Thyroid gland (tissue), 4 donors: ENCODE data around the gene ADCY9. TPM values are rescaled to one million over a fixed set of nuclear protein-coding genes. Genes with fewer than 3 reads are reported as not detected.

Source experiments
- DNase-seq, 2 donors: peaks; one replicate each; pipeline ENCODE4 v3.0.0-alpha.2; 2019
- H3K27ac ChIP-seq, 3 donors: fragments of 200-600 bp; sonication (generic); 1 replicate in 2 of 3; 2 replicates in 1 of 3; pipeline ENCODE4 v1.5.1; 2016 to 2019; ENCODE audit warnings: mild to moderate bottlenecking in 1 of 3, moderate library complexity in 1 of 3
- H3K27me3 ChIP-seq: fragments of 200-600 bp; sonication (generic); one replicate; pipeline ENCODE4 v1.5.1; 2019
- H3K36me3 ChIP-seq, 2 donors: fragments of 200-600 bp; sonication (generic); one replicate each; pipeline ENCODE4 v1.5.1; 2016 to 2019
- H3K4me1 ChIP-seq, 2 donors: fragments of 200-600 bp; sonication (generic); one replicate each; pipeline ENCODE4 v1.5.1; 2017 to 2019
- H3K4me3 ChIP-seq, 3 donors: fragments of 200-600 bp; sonication (generic); replicated peaks in 1 of 3; 1 replicate in 2 of 3; 2 replicates in 1 of 3; pipeline ENCODE4 v1.5.1; 2016; ENCODE audit warnings: mild to moderate bottlenecking in 1 of 3
- H3K9me3 ChIP-seq: fragments of 200-600 bp; sonication (generic); one replicate; pipeline ENCODE4 v1.5.1; 2017
- POLR2A ChIP-seq, 2 donors: fragments of 450-650 bp; IDR thresholded peaks; one replicate each; pipeline ENCODE4 v1.6.1; 2017; ENCODE audit warnings: antibody characterized with exemption in 2 of 2, mild to moderate bottlenecking in 2 of 2, moderate library complexity in 1 of 2
- WGBS, 2 donors: methylation state at CpG; one replicate each; pipeline ENCODE4 v1.1.5; 2017; 5-methylcytosine and 5-hydroxymethylcytosine counted together
- intact Hi-C: fragments of 100-400 bp; cut with DNase I; formaldehyde crosslinking; loops from one replicate; pipeline ENCODE4 v1.15.1; 2023
- total RNA-seq, 4 donors: library from RNA; depleted of rRNA; stranded (reverse); fragments of >200 nt; gene quantifications; one replicate each; pipeline ENCODE4 v1.2.3, GENCODE V29; 2016
- TF ChIP-seq, protein P1 (sequence below), 6 experiments: fragments of 200-600 bp in 3 of 6; fragments of 450-650 bp in 3 of 6; sonication (generic) in 3 of 6; IDR thresholded peaks; one replicate each; pipeline ENCODE4 v1.5.1; 2016 to 2019; ENCODE audit warnings: antibody characterized with exemption in 6 of 6, mild to moderate bottlenecking in 2 of 6, inconsistent platforms in 1 of 6, moderate library complexity in 1 of 6

The ADCY9 gene
- total RNA-seq, 4 donors from 2014 or later = 61.4 to 123 (median 94.1) TPM

DNA sequence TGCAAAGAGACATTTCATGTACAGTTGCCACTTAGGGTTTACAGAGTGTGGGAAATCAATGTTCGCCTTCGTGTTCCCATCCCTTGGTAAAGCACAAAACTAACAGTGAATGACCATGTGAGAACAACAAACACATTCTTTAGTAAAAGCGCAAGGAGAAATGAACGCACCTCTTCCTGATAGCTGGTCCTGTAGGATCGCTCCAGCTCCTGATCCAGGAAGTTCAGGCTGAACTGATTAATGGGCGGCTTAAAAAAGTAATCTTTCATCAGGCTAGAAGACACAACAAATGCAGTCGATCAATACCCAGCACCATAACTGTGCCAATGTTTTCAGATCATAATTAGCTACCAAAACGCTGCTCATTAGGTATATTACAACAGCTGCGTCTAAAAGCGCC, 127.4 kb downstream of the ADCY9 start:
- peaks cover 3 to 4% of the 10 kb centered on the region in 2 donors for H3K36me3 ChIP-seq

DNA sequence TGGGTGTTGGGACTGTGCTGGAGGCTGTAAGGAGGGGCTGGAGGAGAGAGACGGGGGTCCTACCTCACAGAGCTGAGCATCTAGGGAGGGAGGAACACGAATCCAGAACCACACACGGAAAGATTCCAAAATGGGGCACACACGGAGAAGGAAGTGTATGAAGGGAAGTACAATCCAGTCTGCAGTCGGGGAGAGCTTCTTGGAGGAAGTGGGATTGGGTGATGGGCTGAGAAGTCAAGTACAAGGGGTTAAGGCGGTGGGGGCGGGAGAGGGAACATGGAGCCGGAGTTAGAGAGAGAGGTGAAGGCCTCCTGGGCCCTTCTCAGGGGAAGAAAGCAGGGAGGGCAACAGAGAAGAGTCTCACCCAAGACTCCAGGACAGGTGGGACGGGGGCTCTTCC, 128.2 kb downstream of the ADCY9 start:
- Histone ChIP-seq H3K36me3 (peaks cover 3 to 4% of the 10 kb centered on the region in 2 donors), H3K27ac (no peak overlapping the region), H3K4me3 (no peak overlapping the region), H3K4me1 (no peaks in the 10 kb centered on the region), H3K27me3 (no peaks in the 10 kb centered on the region), H3K9me3 (no peaks in the 10 kb centered on the region)
- intact Hi-C loops = no loop called here
- 90 to 93% methylated on average over 9 of the region's 9 CpGs for WGBS, 2 donors
- DNase-seq = no peak
- TF ChIP-seq POLR2A (IDR thresholded peaks at IDR 0.05) = no peak
- TF ChIP-seq, protein P1, sequence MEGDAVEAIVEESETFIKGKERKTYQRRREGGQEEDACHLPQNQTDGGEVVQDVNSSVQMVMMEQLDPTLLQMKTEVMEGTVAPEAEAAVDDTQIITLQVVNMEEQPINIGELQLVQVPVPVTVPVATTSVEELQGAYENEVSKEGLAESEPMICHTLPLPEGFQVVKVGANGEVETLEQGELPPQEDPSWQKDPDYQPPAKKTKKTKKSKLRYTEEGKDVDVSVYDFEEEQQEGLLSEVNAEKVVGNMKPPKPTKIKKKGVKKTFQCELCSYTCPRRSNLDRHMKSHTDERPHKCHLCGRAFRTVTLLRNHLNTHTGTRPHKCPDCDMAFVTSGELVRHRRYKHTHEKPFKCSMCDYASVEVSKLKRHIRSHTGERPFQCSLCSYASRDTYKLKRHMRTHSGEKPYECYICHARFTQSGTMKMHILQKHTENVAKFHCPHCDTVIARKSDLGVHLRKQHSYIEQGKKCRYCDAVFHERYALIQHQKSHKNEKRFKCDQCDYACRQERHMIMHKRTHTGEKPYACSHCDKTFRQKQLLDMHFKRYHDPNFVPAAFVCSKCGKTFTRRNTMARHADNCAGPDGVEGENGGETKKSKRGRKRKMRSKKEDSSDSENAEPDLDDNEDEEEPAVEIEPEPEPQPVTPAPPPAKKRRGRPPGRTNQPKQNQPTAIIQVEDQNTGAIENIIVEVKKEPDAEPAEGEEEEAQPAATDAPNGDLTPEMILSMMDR (IDR thresholded peaks at IDR 0.05) = no peak

More for the DNA sequence above, 127.4 kb downstream of the ADCY9 start:
- Histone ChIP-seq H3K9me3 (no peaks in the 10 kb centered on the region), H3K4me3 (no peak overlapping the region), H3K27me3 (no peaks in the 10 kb centered on the region), H3K4me1 (no peaks in the 10 kb centered on the region), H3K27ac (no peak overlapping the region)
- intact Hi-C loops = no loop called here
- no peak for TF ChIP-seq POLR2A (IDR thresholded peaks at IDR 0.05)
- TF ChIP-seq, protein P1 (IDR thresholded peaks at IDR 0.05) = no peak
- no peak for DNase-seq
- 89 to 90% methylated on average over 10 of the region's 10 CpGs for WGBS, 2 donors

DNA sequence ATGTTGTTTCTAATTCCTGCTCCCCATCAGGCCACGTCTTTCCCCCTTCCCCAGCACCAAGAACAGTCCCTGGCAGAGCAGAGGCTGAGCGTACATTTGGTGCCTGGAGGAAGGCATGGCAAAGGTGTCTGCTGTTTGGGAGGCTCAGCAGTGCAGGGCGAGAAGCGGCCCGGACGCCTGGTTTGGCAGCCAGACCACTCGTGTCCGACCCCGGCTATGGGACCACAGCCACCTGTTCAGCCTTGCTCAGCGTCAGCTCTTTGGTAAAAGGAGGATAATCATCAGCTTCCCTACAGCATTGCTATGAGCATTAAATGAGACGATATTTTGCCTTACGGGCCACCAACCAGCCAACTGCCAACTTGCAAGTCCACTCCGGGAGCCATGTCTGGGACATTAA, 129.0 kb downstream of the ADCY9 start:
- no peaks in the 10 kb centered on the region for H3K9me3 ChIP-seq
- no peaks in the 10 kb centered on the region for H3K27me3 ChIP-seq
- WGBS, 2 donors = 88 to 93% methylated on average over 13 of the region's 13 CpGs
- H3K36me3 ChIP-seq = peaks cover 6 to 8% of the 10 kb centered on the region in 2 donors
- TF ChIP-seq POLR2A (IDR thresholded peaks at IDR 0.05) = no peak
- TF ChIP-seq, protein P1 (IDR thresholded peaks at IDR 0.05) = no peak
- no peak overlapping the region for H3K4me3 ChIP-seq
- no peak for DNase-seq
- no peaks in the 10 kb centered on the region for H3K4me1 ChIP-seq
- H3K27ac ChIP-seq = no peak overlapping the region
- intact Hi-C loops = no loop called here

DNA sequence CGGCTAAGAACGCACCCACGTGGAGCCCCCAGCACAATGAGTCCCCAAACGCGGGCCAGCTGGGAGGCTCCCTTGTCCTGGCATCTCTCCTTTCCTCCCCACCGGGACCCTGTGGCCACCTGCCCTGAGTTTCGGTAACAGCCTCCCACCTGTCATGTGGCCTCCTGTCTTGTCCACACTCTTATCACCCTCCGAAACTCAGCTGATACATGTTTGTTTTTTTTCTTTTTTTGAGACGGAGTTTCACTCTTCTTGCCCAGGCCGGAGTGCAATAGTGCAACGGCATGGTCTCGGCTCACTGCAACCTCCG, 130.1 kb downstream of the ADCY9 start:
- intact Hi-C loops = no loop called here
- H3K4me1 ChIP-seq = no peaks in the 10 kb centered on the region
- 86 to 91% methylated on average over 13 of the region's 13 CpGs for WGBS, 2 donors

More for the DNA sequence above, 130.1 kb downstream of the ADCY9 start:
- Histone ChIP-seq H3K9me3 (no peaks in the 10 kb centered on the region), H3K27ac (no peak overlapping the region), H3K36me3 (peaks cover 11 to 13% of the 10 kb centered on the region in 2 donors), H3K27me3 (no peaks in the 10 kb centered on the region), H3K4me3 (no peak overlapping the region)
- TF ChIP-seq POLR2A (IDR thresholded peaks at IDR 0.05) = no peak
- TF ChIP-seq, protein P1 (IDR thresholded peaks at IDR 0.05) = no peak
- no peak for DNase-seq
